ENCODE measurements around the gene SSTR4. TPM values are rescaled to one million over a fixed set of nuclear protein-coding genes. Genes with fewer than 3 reads are reported as not detected.

Gene SSTR4
- total and polyA plus RNA-seq, 4 donors: not detected

GRCh38 chr20:23003881-23004460 is 31.1 kb upstream of the SSTR4 start:
- H3K36me3 ChIP-seq (ENCODE audit: control insufficient read depth in 4 of 4, insufficient read depth in 3 of 4, low read depth in 1 of 4, low read length in 3 of 4): no peaks in the 10 kb centered on the region
- no peaks in the 10 kb centered on the region for H3K27me3 ChIP-seq (ENCODE audit: control insufficient read depth in 4 of 4, insufficient read depth in 4 of 4, low read length in 3 of 4)
- H3K9me3 ChIP-seq (ENCODE audit: control insufficient read depth in 4 of 4, low read length in 3 of 4): no peaks in the 10 kb centered on the region
- WGBS: 76% methylated on average over 2 of the region's 2 CpGs
- no peaks in the 10 kb centered on the region for H3K4me1 ChIP-seq (ENCODE audit: control insufficient read depth in 4 of 4, insufficient read depth in 4 of 4, low read length in 3 of 4)
- TF ChIP-seq JUND (IDR thresholded peaks at IDR 0.05) (no peak), SP1 (IDR thresholded peaks at IDR 0.05) (no peak), NR2F2 (IDR thresholded peaks at IDR 0.05) (no peak), ZBTB33 (IDR thresholded peaks at IDR 0.05) (no peak), CTCF (IDR thresholded peaks at IDR 0.05; ENCODE audit: low read depth, low read length, missing input control) (no peak), EGR1 (IDR thresholded peaks at IDR 0.05; ENCODE audit: low read depth in 2 of 2) (no peak), YY1 (IDR thresholded peaks at IDR 0.05) (no peak), TAF1 (conservative IDR thresholded peaks at IDR 0.05) (no peak), FOXA2 (IDR thresholded peaks at IDR 0.05) (no peak), ATF3 (IDR thresholded peaks at IDR 0.05) (no peak)
- no peak overlapping the region for H3K9ac ChIP-seq (ENCODE audit: low read depth in 1 of 2, low read length in 2 of 2)
- H3K27ac ChIP-seq (ENCODE audit: low read depth in 1 of 2, low read length in 2 of 2): no peak overlapping the region
- H3K4me3 ChIP-seq (ENCODE audit: low read depth in 1 of 3, low read length in 3 of 3): no peak overlapping the region
- DNase-seq (ENCODE audit: low spot score): no peak

GRCh38 chr20:23005776-23006175 is 29.3 kb upstream of the SSTR4 start:
- Histone ChIP-seq H3K4me3 (ENCODE audit: low read depth in 1 of 3, low read length in 3 of 3) (no peak overlapping the region), H3K9me3 (ENCODE audit: control insufficient read depth in 4 of 4, low read length in 3 of 4) (no peaks in the 10 kb centered on the region), H3K4me1 (ENCODE audit: control insufficient read depth in 4 of 4, insufficient read depth in 4 of 4, low read length in 3 of 4) (no peaks in the 10 kb centered on the region), H3K27ac (ENCODE audit: low read depth in 1 of 2, low read length in 2 of 2) (no peak overlapping the region), H3K27me3 (ENCODE audit: control insufficient read depth in 4 of 4, insufficient read depth in 4 of 4, low read length in 3 of 4) (no peaks in the 10 kb centered on the region), H3K9ac (ENCODE audit: low read depth in 1 of 2, low read length in 2 of 2) (no peak overlapping the region), H3K36me3 (ENCODE audit: control insufficient read depth in 4 of 4, insufficient read depth in 3 of 4, low read depth in 1 of 4, low read length in 3 of 4) (no peaks in the 10 kb centered on the region)
- no peak for DNase-seq (ENCODE audit: low spot score)
- TF ChIP-seq RAD21 (IDR thresholded peaks at IDR 0.05): no peak
- no peak for TF ChIP-seq HNF4G (IDR thresholded peaks at IDR 0.05)
- TF ChIP-seq RXRA (IDR thresholded peaks at IDR 0.05): no peak

- Histone ChIP-seq H3K36me3 (ENCODE audit: control insufficient read depth in 4 of 4, insufficient read depth in 3 of 4, low read depth in 1 of 4, low read length in 3 of 4) (peaks cover 0 to 1% (median 0%) of the 10 kb centered on the region in 4 donors), H3K4me1 (ENCODE audit: control insufficient read depth in 4 of 4, insufficient read depth in 4 of 4, low read length in 3 of 4) (no peaks in the 10 kb centered on the region), H3K4me3 (ENCODE audit: low read depth in 1 of 3, low read length in 3 of 3) (no peak overlapping the region), H3K27me3 (ENCODE audit: control insufficient read depth in 4 of 4, insufficient read depth in 4 of 4, low read length in 3 of 4) (no peaks in the 10 kb centered on the region), H3K9ac (ENCODE audit: low read depth in 1 of 2, low read length in 2 of 2) (no peak overlapping the region), H3K27ac (ENCODE audit: low read depth in 1 of 2, low read length in 2 of 2) (no peak overlapping the region), H3K9me3 (ENCODE audit: control insufficient read depth in 4 of 4, low read length in 3 of 4) (no peaks in the 10 kb centered on the region)
- 68% methylated on average over 3 of the region's 3 CpGs for WGBS
- no peak for DNase-seq (ENCODE audit: low spot score)
- TF ChIP-seq HNF4A (conservative IDR thresholded peaks at IDR 0.05): no peak
- no peak for TF ChIP-seq GABPA (IDR thresholded peaks at IDR 0.05 in 1 of 2, conservative IDR thresholded peaks at IDR 0.05 in 1 of 2)
- TF ChIP-seq JUND (IDR thresholded peaks at IDR 0.05): no peak
- no peak for TF ChIP-seq HNF4G (IDR thresholded peaks at IDR 0.05)
- no peak for TF ChIP-seq FOXA2 (IDR thresholded peaks at IDR 0.05)
- TF ChIP-seq FOXA1 (IDR thresholded peaks at IDR 0.05): no peak
- no peak for TF ChIP-seq ATF3 (IDR thresholded peaks at IDR 0.05)
- TF ChIP-seq EGR1 (IDR thresholded peaks at IDR 0.05; ENCODE audit: low read depth in 2 of 2): no peak
- TF ChIP-seq ZBTB33 (IDR thresholded peaks at IDR 0.05): no peak
- TF ChIP-seq YY1 (IDR thresholded peaks at IDR 0.05): no peak
- TF ChIP-seq TAF1 (conservative IDR thresholded peaks at IDR 0.05): no peak
- no peak for TF ChIP-seq MAX (IDR thresholded peaks at IDR 0.05)
- no peak for TF ChIP-seq REST (IDR thresholded peaks at IDR 0.05)
- no peak for TF ChIP-seq NR2F2 (IDR thresholded peaks at IDR 0.05)
These were observed 27.6 kb upstream of the SSTR4 start for GRCh38 chr20:23007462-23007861.

Data from liver (tissue), 9 donors.